Left kidney (tissue), 2 donors: ENCODE results near the gene CEP89. TPM values are rescaled to one million over a fixed set of nuclear protein-coding genes. Genes with fewer than 3 reads are reported as not detected.
"Not testable (repeated sequence)": the region's sequence is repeated elsewhere in the genome, so short reads cannot be mapped to it uniquely, and the experiment has no call there.

Experiments
- DNase-seq: peaks from one replicate; pipeline ENCODE4 v3.0.0-alpha.2; 2013
- polyA plus RNA-seq: library from polyadenylated mRNA; unstranded; fragments of 120-200 nt; gene quantifications from one replicate; pipeline ENCODE4 v1.2.1, GENCODE V29; 2013; ENCODE audit not compliant: insufficient read length

CEP89 gene
- polyA plus RNA-seq, 1 donor, result 38.3 TPM

DNA sequence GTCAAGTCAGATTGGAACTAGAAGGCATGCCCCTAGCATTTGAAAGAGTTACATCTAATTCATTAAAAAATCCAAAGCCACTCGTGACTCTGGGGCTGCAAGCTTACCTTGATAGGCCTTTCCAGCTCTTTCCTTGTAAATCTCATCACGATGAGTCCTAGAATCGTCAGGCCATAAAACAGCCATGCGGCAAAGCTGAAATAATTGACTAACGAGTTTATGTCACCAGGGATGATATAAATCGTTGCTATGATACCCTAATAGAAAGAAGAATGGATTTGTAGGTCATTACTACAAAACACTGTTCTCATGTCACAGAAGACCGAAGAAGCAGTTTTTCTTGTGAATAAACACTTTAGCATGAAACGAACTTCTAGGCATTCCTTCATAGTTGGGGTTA, 129.7 kb downstream of the CEP89 start:
- DNase-seq, result no peak

GRCh38 chr19:32837531-32837930, 134.2 kb downstream of the CEP89 start:
- no peak for DNase-seq

GRCh38 chr19:32833388-32833787, 138.4 kb downstream of the CEP89 start:
- not testable (repeated sequence) for DNase-seq

DNA sequence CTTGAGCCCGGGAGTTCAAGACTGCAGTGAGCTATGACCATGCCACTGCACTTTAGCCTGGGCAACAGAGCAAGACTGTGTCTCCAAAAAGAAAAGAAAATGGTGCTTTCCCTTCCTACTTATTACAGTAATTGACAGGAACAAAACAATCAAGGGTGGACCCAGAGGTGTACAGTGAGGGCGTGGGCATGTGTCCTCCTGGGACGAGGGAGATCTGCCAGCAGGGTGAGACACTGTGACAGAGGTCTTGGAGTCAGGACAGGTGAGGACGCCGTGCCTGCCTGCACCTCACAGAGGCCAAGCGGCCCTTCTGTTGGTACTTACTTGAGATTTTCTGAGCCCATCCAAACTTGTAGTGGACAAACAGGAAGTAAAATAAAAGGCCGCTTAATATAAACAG, 138.9 kb downstream of the CEP89 start:
- not testable (repeated sequence) for DNase-seq

GRCh38 chr19:32832094-32832493, 139.7 kb downstream of the CEP89 start:
- DNase-seq, result not testable (repeated sequence)

DNA sequence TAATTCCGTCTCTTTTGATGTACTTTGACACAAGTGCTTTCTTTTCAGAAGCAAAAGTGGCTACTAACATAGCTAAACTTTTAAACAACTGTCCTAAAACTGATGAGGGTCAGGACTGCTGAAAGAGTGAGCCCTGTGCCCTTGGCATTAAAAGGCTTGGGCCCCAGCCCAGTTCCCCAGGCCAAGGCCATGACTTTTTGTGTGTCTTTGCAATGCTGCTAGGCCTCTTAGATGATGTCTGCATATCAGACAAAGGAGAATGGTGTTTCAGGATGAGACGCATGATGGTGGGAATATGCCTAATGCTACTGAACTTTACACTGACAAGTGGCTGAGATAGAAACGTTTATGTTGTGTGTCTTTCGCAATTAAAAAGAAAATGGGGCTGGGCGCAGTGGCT, 140.1 kb downstream of the CEP89 start:
- no peak for DNase-seq

DNA sequence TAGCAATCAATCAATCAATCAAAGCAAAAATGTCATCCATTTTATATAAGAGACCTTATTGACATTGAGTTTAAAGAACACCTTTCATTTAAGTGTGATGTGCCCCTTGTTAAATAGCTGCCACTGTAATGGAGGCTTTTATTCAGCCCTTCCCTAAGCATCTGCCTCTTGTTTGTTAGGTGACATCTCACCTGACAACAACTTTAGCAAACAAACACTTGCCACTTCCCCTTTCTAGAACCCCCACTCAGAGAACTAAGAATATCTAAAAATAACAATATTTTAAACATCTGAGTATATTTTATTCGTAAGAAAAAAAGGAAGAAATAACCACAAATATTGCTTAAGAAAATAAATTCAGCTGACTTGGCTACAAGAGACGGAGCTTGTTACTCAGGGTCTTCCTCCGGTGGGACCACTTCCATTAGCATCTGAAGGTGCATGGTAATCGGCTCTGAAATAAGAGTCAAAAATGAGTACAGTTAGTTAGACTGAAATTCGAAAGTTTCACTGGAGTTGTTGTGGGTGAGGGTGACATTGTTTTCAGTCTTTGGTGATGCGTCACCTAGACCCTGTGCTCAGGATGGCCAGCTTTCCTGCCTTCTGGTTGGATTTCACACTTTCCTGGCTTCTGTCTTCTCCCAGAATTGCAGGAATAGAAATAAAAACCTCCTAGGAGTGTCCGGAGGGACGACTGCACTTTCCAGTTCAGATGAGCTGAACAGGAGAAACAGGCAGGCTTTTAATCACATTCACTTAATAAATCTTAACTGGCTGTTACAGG, 141.3 kb downstream of the CEP89 start:
- no peak for DNase-seq

DNA sequence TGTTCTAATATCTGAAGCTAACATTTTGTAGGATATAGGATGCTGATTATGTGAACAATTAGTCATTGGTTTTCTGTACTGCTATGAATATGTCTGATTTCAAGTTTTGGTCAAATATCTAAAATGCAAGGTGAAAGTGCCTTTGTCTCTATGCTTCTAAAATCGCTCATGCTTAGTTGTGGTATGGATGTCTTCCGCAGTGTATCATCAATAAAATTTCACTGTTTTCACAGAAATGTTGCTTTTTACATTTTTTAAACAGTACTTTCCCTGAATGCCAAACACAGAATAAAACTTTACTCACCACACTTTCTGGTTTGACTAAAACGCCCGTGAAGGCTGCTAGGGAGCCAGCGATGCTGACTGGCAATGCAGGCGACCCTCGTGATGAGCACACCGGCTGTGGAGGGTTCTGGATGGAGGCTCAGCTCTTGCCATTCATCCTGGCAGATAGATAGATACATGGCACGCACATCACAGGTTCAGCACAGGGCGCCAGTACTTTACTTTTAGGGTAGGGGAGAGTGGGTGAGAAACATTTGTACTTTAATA, 142.3 kb downstream of the CEP89 start:
- DNase-seq, result no peak

DNA sequence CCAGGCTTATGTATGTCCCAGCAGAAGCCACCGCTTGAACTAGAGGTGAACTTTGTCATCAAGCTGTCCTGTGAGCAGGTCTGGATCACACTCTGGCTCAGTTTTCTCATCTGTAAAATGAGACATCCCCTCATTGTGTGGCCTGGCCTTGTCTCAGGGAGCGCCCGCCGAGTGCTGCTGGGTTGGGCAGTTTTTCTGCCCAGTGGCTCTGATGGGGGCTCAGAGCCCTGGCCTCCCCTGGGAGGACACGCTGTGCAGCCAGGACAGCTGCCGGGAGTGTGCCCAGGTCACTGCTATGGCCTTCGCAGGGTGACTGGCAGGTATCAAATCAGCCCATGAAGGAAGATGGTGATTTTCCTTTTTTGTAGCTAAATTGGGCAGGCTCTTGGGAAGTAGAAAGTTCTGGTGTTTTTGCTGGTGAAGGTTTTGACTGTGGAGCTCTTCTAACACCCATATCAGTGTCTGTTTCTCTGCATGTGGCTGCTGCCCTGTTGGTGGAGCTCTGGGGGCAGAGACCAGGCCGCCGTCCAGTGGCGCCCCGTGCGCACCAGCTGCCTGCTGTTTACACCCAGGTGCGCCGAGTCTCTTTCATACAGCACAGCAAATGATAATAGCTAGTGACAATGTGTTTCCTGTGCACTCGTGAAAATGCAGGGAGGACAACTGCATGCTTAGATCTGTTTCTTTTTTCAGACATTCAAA, 143.0 kb downstream of the CEP89 start:
- DNase-seq, result no peak

- no peak for DNase-seq
Measured at GRCh38 chr19:32828139-32828538, 143.6 kb downstream of the CEP89 start.

Other genes starting within 250 kb of the CEP89 start
- gene SLC7A9, start 102.2 kb downstream of the CEP89 start, polyA plus RNA-seq, result 15.4 TPM
- 3.6 TPM for gene FAAP24, start 284 bp upstream of the CEP89 start, polyA plus RNA-seq
- 20.4 TPM for gene RHPN2, start 92.9 kb upstream of the CEP89 start, polyA plus RNA-seq
- 17.3 TPM for gene GPATCH1, start 109.2 kb upstream of the CEP89 start, polyA plus RNA-seq
- gene WDR88, start 160.2 kb upstream of the CEP89 start, polyA plus RNA-seq, result 2.0 TPM
- 16.3 TPM for gene LRP3, start 222.4 kb upstream of the CEP89 start, polyA plus RNA-seq